Fibroblast of skin of right biceps (primary cell): ENCODE results near the gene ARL3.
"Not testable (repeated sequence)": the region's sequence is repeated elsewhere in the genome, so short reads cannot be mapped to it uniquely, and the experiment has no call there.

Experiments used
- DNase-seq: peaks from one replicate; pipeline ENCODE4 v3.0.0-alpha.2; 2013

The ARL3 gene

DNA sequence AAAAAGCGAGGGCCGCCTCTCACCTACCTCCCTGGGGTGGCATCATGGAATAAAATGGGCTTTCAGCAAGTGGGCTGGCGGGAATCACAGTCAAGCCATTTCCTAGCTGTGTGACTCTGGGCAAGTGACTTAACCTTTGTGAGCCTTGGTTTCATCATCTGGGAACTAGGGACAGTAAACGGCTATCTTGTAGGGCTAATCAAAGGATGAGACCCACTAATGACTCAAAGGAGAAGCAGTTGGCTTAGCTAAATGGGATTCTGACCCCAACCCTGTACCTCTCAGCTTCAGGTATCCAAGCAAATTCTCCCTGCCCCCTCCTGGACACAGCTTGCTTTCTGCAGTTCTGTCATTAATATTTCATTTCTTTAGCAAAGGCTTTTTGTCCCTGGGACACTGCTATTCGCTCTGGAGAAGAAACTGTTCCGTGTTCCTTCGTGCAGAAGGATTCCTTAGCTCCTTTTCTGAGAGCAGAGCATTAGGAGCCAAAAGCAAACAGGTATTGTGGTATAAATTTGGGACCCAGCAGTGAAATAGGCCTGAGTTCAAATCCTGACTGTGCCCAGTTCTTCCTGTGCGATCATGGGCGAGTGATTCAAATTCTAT is 44.0 kb downstream of the ARL3 start:
- no peak for DNase-seq

GRCh38 chr10:102669206-102670064 is 44.8 kb downstream of the ARL3 start:
- peak; percentile 32 for DNase-seq

DNA sequence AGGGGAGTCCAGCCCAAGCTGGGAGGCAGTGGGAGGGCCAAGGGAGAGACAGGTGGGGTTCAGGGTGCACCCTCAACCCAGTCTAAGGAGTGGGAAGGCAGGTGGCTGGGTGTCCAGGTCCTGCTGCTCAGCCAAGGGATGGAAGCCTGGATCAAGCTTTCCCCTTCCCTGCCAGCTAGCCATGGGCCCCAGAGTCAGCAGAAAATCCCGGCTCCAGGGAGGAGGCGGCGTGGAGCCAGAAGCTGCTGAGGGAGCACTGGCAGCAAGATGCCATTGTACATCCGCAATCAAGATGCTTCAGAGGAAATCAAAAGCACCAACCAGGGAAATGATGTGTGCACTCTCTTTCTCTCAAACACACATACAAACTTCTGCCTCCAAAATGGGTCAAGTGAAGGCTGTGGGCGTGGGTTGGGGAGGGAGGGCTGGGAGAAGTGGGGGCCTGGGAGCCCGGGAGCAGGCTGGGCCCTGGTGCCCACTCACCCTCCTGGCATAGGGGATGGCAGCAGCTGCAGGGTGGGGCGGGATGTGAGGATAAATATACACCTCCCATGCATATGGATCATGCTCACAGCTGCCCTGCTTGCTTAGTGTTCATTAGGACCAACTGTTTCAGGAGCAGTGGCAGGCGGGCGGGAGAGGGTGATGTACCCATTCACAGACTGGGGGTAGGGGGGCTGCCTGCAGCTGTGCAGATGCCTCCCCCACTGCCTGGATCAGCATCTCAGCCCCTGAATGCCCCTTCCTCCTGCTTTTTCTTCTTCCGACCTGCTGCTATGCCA is 45.7 kb downstream of the ARL3 start:
- DNase-seq: no peak

DNA sequence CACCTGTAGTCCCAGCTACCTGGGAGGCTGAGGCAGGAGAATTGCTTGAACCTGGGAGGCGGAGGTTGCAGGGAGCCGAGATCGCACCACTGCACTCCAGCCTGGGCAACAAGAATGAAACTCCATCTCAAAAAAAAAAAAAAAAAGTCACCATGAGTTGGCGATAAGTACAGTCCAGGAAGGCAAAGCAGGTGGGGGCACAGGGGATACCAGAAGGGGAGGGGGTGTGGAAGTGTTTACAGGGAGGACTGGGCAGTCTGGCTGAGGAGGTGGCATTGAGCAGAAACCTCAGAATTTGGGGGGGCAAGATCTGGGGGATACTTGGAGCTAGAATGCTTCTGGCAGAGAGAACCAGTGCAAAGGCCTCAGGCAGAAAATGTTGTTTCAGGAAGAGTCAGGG is 46.8 kb downstream of the ARL3 start:
- not testable (repeated sequence) for DNase-seq

- DNase-seq: no peak
Observed at GRCh38 chr10:102665904-102666509, 48.2 kb downstream of the ARL3 start.

DNA sequence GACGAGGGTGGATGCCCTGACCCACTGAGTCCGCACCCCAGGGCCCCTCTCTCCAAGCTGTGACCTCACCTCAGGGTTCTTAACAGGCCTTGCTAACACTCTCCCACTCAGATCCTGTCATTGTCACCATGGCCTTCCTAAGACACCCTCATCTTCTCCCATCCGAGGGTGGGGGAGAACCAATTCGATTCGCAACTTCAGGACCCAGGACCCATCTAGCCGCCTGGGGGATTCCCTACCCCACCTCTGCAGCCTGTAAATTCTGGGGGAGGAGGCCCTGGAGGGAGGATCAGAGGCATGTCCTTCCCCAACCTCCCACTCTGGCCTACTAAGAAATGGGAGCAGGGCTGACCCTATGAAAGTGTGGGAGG is 52.6 kb downstream of the ARL3 start:
- no peak for DNase-seq

- peak; percentile 45 for DNase-seq
Observed at GRCh38 chr10:102660888-102661657, 53.1 kb downstream of the ARL3 start.

DNA sequence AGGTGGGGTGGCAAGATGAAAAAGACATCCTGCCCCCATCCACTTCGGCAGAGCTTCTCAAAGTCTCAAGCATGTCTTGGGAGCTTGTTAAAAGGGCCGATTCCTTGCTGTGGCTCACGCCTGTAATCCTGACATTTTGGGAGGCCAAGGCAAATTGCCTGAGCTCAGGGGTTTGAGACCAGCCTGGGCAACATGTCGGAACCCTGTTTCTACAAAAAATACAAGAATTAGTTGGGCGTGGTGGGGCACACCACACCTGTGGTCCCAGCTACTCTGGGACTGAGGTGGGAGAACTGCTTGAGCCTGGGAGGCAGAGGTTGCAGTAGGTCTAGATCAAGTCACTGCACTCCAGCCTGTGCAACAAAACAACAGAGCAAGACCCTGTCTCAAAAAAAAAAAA is 55.4 kb downstream of the ARL3 start:
- no peak for DNase-seq

DNA sequence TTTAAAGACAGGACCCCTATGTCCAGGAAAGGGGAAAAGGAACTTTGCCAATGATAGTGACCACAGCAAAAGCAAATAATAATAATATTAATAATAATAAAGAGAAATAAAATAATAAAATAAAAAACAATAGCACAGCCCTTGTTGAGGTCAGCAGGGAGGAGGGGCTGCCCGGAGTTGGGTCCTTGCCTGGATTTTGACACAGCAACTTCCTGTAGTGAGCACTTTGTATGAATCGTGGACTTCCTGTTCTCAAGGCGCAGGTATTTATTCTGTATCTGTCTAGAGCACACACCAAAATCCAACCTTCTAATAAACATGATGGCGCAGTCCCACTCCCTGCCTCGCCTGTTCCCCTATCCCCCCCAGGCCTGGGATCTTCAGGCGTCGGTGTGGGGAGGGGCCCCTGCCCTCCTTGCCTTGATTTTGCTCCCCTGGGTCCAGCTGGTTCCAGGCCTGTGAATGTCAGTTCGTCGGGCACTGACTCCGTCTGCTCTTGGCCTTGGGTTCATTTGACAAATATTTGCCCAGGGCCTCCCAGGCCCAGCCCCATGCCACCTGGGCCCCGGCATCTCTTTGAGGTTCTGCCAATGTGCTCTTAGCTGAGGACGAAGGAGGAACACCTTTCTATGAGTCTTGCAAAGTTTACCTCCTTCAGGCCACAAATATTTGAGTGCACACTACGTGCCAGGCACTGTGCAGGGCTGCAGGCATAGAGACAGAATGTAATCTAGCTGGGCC is 56.0 kb downstream of the ARL3 start:
- no peak for DNase-seq

DNA sequence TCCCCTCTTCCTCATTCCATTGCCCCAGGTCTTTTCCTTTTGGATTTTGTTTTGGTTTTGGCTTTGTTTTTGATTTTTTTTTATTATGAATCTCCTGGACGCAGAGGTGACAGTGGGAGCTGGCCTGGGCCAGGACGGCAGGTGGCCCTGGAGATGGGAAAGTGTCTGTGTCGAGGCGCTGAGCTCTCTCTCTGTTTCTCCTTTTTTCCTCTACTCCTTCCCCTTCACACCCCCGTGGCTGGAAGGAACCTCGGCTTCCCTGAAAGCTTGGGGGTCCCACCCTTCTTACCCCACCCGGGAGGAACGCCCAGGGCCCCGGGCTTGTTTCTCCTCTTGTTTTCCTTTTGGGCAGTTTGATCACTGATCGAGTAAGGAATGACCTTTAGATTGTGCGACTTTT is 56.7 kb downstream of the ARL3 start:
- no peak for DNase-seq

DNA sequence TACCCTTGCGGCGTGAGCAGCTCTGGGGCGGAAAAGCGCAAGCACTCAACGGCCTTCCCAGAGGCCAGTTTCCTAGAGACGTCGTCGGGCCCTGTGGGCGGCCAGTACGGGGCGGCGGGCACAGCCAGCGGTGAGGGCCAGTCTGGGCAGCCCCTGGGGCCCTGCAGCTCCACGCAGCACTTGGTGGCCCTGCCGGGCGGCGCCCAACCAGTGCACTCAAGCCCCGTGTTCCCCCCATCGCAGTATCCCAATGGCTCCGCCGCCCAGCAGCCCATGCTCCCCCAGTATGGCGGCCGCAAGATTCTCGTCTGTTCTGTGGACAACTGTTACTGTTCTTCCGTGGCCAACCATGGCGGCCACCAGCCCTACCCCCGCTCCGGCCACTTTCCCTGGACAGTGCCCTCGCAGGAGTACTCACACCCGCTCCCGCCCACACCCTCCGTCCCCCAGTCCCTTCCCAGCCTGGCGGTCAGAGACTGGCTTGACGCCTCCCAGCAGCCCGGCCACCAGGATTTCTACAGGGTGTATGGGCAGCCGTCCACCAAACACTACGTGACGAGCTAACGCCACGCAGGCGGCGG is 57.3 kb downstream of the ARL3 start:
- no peak for DNase-seq

DNA sequence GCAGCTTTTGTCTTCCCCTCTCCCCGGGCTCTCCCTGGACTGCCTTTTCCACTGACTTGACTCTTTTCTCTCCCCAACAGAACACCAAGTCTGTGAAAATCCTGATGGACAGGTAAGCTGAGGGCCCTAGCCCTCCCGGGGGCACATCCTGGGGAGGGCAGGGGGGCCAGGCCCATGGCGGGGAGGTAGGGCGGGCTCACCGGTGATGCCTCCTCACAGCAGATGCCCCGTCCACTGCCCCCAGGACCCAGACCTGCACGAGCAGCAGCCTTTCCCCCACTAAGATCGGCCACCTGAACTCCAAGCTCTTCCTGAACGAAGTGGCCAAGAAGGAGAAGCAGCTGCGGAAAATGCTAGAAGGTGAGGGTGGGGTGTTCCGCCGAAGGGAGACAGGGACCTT is 58.2 kb downstream of the ARL3 start:
- no peak for DNase-seq

- DNase-seq: no peak
Observed at GRCh38 chr10:102654969-102655368, 59.2 kb downstream of the ARL3 start.

- no peak for DNase-seq
Observed at GRCh38 chr10:102654566-102654965, 59.6 kb downstream of the ARL3 start.

DNA sequence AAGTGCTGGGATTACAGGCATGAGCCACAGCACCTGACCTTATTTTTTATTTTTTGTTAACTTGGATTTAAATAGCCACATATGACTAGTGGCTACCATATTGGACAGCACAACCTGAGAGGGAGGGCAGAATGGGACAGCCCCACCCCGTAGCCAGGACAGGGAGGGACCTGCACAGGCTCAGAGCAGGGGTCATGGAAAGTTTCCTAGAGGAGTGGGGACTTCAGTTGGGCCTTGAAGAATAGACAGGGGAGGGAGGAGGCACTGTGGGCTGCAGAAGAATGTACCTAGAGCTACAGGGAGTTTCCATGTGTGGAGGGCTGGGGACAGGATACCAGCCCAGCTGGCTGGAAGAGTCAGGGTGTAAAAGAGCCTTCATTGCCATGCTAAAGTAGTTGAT is 61.1 kb downstream of the ARL3 start:
- no peak for DNase-seq

GRCh38 chr10:102652170-102652916 is 61.9 kb downstream of the ARL3 start:
- DNase-seq: no peak

DNA sequence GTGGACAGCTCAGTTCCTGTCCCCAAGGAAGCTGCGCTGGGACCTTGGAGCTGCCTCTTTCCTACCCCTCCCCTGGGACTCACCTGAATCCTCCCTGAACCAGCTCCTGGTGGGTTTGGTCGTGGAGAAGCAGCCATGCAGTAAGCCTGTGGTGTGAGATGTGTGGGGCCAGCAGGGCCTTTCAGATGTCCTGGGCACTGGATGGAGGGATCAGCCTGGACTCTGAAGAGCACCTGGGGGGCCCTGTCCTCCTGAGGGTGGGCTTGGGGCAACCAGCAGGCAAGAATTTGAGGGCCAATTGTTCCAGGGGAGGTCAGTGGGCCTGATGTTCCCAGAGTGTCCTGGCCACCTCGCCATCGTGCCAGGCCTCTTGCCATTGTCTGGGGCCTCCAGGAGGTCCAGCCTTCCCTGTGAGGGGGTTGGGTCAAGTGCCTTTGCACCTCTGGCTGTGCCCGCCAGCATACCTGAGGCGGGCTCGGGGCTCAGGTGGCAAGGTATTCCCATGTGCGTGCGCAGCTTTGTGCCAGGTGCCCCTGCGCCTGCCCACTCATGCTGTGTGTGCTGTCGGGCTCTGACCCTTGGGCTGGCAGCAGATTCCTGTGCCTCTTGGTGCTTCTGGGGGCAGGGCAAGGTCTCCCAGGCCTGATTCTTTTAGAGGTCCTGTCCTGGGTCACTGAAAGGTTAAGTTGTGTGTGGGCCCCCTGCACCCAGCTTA is 62.6 kb downstream of the ARL3 start:
- no peak for DNase-seq

GRCh38 chr10:102650655-102651454 is 63.3 kb downstream of the ARL3 start:
- DNase-seq: no peak
